Lower lobe of right lung (tissue), 2 donors: ENCODE results near the gene SEPHS1. TPM values are rescaled to one million over a fixed set of nuclear protein-coding genes. Genes with fewer than 3 reads are reported as not detected.
A peak's percentile ranks its signal among the peaks of the same experiment; 100 is the strongest.

Source experiments
- ATAC-seq, 2 donors: fragments of 200-7000 bp; cut with Tn5 transposase; one replicate each; pipeline ENCODE4 v1.9.1; 2020 to 2022; ENCODE audit warnings: mild to moderate bottlenecking in 2 of 2, moderate library complexity in 2 of 2
- DNase-seq: peaks from one replicate; pipeline ENCODE4 v3.0.0-alpha.2; 2020
- H3K27ac ChIP-seq: fragments of 200-600 bp; one replicate; pipeline ENCODE4 v1.8.0; 2022
- H3K27me3 ChIP-seq: fragments of 200-600 bp; one replicate; pipeline ENCODE4 v1.8.0; 2022; ENCODE audit warnings: low read depth
- H3K36me3 ChIP-seq: fragments of 200-600 bp; one replicate; pipeline ENCODE4 v1.8.0; 2022; ENCODE audit warnings: mild to moderate bottlenecking
- H3K4me1 ChIP-seq: fragments of 200-600 bp; one replicate; pipeline ENCODE4 v1.8.0; 2022
- H3K4me3 ChIP-seq: fragments of 200-600 bp; one replicate; pipeline ENCODE4 v1.8.0; 2022; ENCODE audit warnings: mild to moderate bottlenecking
- H3K9me3 ChIP-seq: fragments of 200-600 bp; one replicate; pipeline ENCODE4 v1.8.0; 2022
- CTCF ChIP-seq: fragments of 200-600 bp; IDR thresholded peaks from one replicate; pipeline ENCODE4 v1.8.0; 2022; ENCODE audit warnings: antibody characterized with exemption, mild to moderate bottlenecking
- intact Hi-C: fragments of 100-400 bp; cut with DNase I; formaldehyde crosslinking; loops from one replicate; pipeline ENCODE4 v1.11.0; 2022
- total RNA-seq: library from RNA; stranded (reverse); fragmentation: NEBNext Ultra II Directional; extraction: Animal tissue kit (Norgen Biotek cat#: 25700); gene quantifications from one replicate; pipeline ENCODE4 v1.2.1, GENCODE V29; 2021
- donor health status: DM: no; HTN: yes; CAD: no; lungs with severe emphysema.

Gene SEPHS1
- total RNA-seq, 1 donor from 2014 or later: 35.9 TPM

- no peak for ATAC-seq
- intact Hi-C loops: no loop called here
- H3K4me1 ChIP-seq: no peaks in the 10 kb centered on the region
- no peak overlapping the region for H3K4me3 ChIP-seq
- H3K36me3 ChIP-seq: no peaks in the 10 kb centered on the region
- DNase-seq: no peak
- H3K27ac ChIP-seq: no peak overlapping the region
- TF ChIP-seq CTCF: no peak
- no peaks in the 10 kb centered on the region for H3K27me3 ChIP-seq
- no peaks in the 10 kb centered on the region for H3K9me3 ChIP-seq
These were observed 40.0 kb downstream of the SEPHS1 start for GRCh38 chr10:13308096-13308495.

- no peaks in the 10 kb centered on the region for H3K9me3 ChIP-seq
- H3K36me3 ChIP-seq: no peaks in the 10 kb centered on the region
- H3K4me1 ChIP-seq: peaks cover 3% of the 10 kb centered on the region
- no peak for TF ChIP-seq CTCF
- intact Hi-C loops: no loop called here
- DNase-seq (no peak), ATAC-seq (no peak)
- H3K27me3 ChIP-seq: no peaks in the 10 kb centered on the region
- no peak overlapping the region for H3K27ac ChIP-seq
- no peak overlapping the region for H3K4me3 ChIP-seq
These were observed 42.0 kb downstream of the SEPHS1 start for GRCh38 chr10:13306103-13306502.

- Histone ChIP-seq H3K9me3 (no peaks in the 10 kb centered on the region), H3K4me1 (peaks cover 10% of the 10 kb centered on the region), H3K27ac (peak overlapping the region; percentile 95), H3K36me3 (no peaks in the 10 kb centered on the region), H3K27me3 (no peaks in the 10 kb centered on the region), H3K4me3 (peak overlapping the region; percentile 64)
- TF ChIP-seq CTCF: no peak
- intact Hi-C loops: no loop called here
- DNase-seq (no peak), ATAC-seq (no peak)
These were observed 45.1 kb downstream of the SEPHS1 start for GRCh38 chr10:13302821-13303555.

- intact Hi-C loops: no loop called here
- TF ChIP-seq CTCF: no peak
These were observed 48.4 kb downstream of the SEPHS1 start, which contains the start of gene PHYH for GRCh38 chr10:13299437-13300287. Gene PHYH, minus strand, starts transcription at chr10:13300064. Its CDS starts 22 bp downstream, at chr10:13300042.

GRCh38 chr10:13298748-13299436, 49.2 kb downstream of the SEPHS1 start:
- Histone ChIP-seq H3K4me1 (peaks cover 10% of the 10 kb centered on the region), H3K27ac (peak overlapping the region; percentile 99), H3K4me3 (peak overlapping the region; percentile 78), H3K36me3 (peaks cover 15% of the 10 kb centered on the region), H3K27me3 (no peaks in the 10 kb centered on the region), H3K9me3 (no peaks in the 10 kb centered on the region)
- DNase-seq (no peak), ATAC-seq (no peak)
- no peak for TF ChIP-seq CTCF
- intact Hi-C loops: no loop called here

More at GRCh38 chr10:13299437-13300287, 48.4 kb downstream of the SEPHS1 start, which contains the start of gene PHYH:
- ATAC-seq (peak; percentile 95 to 96), DNase-seq (peak; percentile 95)
- H3K36me3 ChIP-seq: peaks cover 8% of the 10 kb centered on the region
- H3K4me3 ChIP-seq: peak within 1 kb of the TSS; percentile 78
- peaks cover 10% of the 10 kb centered on the region for H3K4me1 ChIP-seq
- no peaks in the 10 kb centered on the region for H3K9me3 ChIP-seq
- no peaks in the 10 kb centered on the region for H3K27me3 ChIP-seq
- H3K27ac ChIP-seq: peak within 1 kb of the TSS; percentile 99
